Raji (cell line): ENCODE data around the gene CRIP1.

Experiments used
- POLR2A ChIP-seq: IDR thresholded peaks from 2 replicates; pipeline ENCODE4 v1.6.1; 2011; ENCODE audit warnings: low read depth, low read length, control low read depth; ENCODE audit not compliant: insufficient read depth

The CRIP1 gene

GRCh38 chr14:105460616-105461015, 26.1 kb upstream of the CRIP1 start:
- no peak for TF ChIP-seq POLR2A

GRCh38 chr14:105461903-105462302, 24.8 kb upstream of the CRIP1 start:
- TF ChIP-seq POLR2A = no peak

GRCh38 chr14:105464501-105464900, 22.2 kb upstream of the CRIP1 start:
- no peak for TF ChIP-seq POLR2A

- TF ChIP-seq POLR2A = no peak
These were observed 21.3 kb upstream of the CRIP1 start for GRCh38 chr14:105465209-105466031.

GRCh38 chr14:105466531-105467248, 20.0 kb upstream of the CRIP1 start:
- no peak for TF ChIP-seq POLR2A

- TF ChIP-seq POLR2A = no peak
These were observed 19.3 kb upstream of the CRIP1 start for GRCh38 chr14:105467249-105467941.

GRCh38 chr14:105467942-105468471, 18.7 kb upstream of the CRIP1 start:
- no peak for TF ChIP-seq POLR2A

GRCh38 chr14:105468621-105469241, 18.0 kb upstream of the CRIP1 start:
- no peak for TF ChIP-seq POLR2A

- no peak for TF ChIP-seq POLR2A
These were observed 17.0 kb upstream of the CRIP1 start for GRCh38 chr14:105469456-105470349.

- no peak for TF ChIP-seq POLR2A
These were observed 16.1 kb upstream of the CRIP1 start for GRCh38 chr14:105470350-105471296.

- TF ChIP-seq POLR2A = no peak
These were observed 15.3 kb upstream of the CRIP1 start for GRCh38 chr14:105471297-105471821.

GRCh38 chr14:105471823-105472485, 14.7 kb upstream of the CRIP1 start:
- no peak for TF ChIP-seq POLR2A
